Thoracic aorta (tissue), 2 donors: ENCODE measurements around the gene KIF5C. TPM values are rescaled to one million over a fixed set of nuclear protein-coding genes. Genes with fewer than 3 reads are reported as not detected.
"Not testable (repeated sequence)": the region's sequence is repeated elsewhere in the genome, so short reads cannot be mapped to it uniquely, and the experiment has no call there.

Experiments used
- ATAC-seq: fragments of 150-250 bp; one replicate; pipeline ENCODE4 v1.8.0; 2017; ENCODE audit warnings: low read depth; ENCODE audit not compliant: insufficient number of reproducible peaks, low FRiP score
- DNase-seq: peaks from one replicate; pipeline ENCODE4 v3.0.0-alpha.2; 2020; ENCODE audit warnings: low spot score
- H3K27ac ChIP-seq, 2 donors: fragments of 200-600 bp; sonication (generic); 1 replicate in 1 of 2; 2 replicates in 1 of 2; pipeline ENCODE4 v1.5.1; 2016; ENCODE audit warnings: mild to moderate bottlenecking in 2 of 2, moderate library complexity in 2 of 2
- H3K27me3 ChIP-seq: fragments of 200-600 bp; sonication (generic); replicated peaks from 2 replicates; pipeline ENCODE4 v1.6.0; 2016; ENCODE audit warnings: mild to moderate bottlenecking; ENCODE audit not compliant: insufficient read depth
- H3K36me3 ChIP-seq: fragments of 200-600 bp; sonication (generic); one replicate; pipeline ENCODE4 v1.5.1; 2016
- H3K4me1 ChIP-seq, 2 donors: fragments of 200-600 bp; sonication (generic); 1 replicate in 1 of 2; 2 replicates in 1 of 2; pipeline versions ENCODE4 v1.5.1 to v1.6.0; 2016; ENCODE audit warnings: low read depth in 2 of 2, mild to moderate bottlenecking in 1 of 2; ENCODE audit not compliant: control insufficient read depth in 1 of 2
- H3K4me3 ChIP-seq: fragments of 200-600 bp; sonication (generic); 2 replicates; pipeline ENCODE4 v1.5.1; 2016; ENCODE audit warnings: mild to moderate bottlenecking
- H3K9me3 ChIP-seq: fragments of 200-600 bp; sonication (generic); 2 replicates; pipeline ENCODE4 v1.5.1; 2016
- total RNA-seq, 2 donors: library from RNA; depleted of rRNA; stranded (reverse); fragments of >200 nt; gene quantifications; one replicate each; pipeline versions ENCODE4 v1.1.0 to v1.2.3, GENCODE V29; 2016
- TF ChIP-seq, protein P1 (sequence below): fragments of 200-600 bp; sonication (generic); IDR thresholded peaks from one replicate; pipeline ENCODE4 v1.5.1; 2019; ENCODE audit warnings: antibody characterized with exemption

KIF5C gene
- total RNA-seq, 2 donors from 2014 or later: 4.5 to 7.3 TPM

GRCh38 chr2:148974095-148974494 lies 99.1 kb downstream of the KIF5C start:
- Histone ChIP-seq H3K4me3 (no peak overlapping the region), H3K9me3 (no peaks in the 10 kb centered on the region), H3K27ac (no peak overlapping the region), H3K27me3 (no peaks in the 10 kb centered on the region), H3K36me3 (no peaks in the 10 kb centered on the region), H3K4me1 (no peaks in the 10 kb centered on the region)
- no peak for ATAC-seq
- TF ChIP-seq, protein P1, sequence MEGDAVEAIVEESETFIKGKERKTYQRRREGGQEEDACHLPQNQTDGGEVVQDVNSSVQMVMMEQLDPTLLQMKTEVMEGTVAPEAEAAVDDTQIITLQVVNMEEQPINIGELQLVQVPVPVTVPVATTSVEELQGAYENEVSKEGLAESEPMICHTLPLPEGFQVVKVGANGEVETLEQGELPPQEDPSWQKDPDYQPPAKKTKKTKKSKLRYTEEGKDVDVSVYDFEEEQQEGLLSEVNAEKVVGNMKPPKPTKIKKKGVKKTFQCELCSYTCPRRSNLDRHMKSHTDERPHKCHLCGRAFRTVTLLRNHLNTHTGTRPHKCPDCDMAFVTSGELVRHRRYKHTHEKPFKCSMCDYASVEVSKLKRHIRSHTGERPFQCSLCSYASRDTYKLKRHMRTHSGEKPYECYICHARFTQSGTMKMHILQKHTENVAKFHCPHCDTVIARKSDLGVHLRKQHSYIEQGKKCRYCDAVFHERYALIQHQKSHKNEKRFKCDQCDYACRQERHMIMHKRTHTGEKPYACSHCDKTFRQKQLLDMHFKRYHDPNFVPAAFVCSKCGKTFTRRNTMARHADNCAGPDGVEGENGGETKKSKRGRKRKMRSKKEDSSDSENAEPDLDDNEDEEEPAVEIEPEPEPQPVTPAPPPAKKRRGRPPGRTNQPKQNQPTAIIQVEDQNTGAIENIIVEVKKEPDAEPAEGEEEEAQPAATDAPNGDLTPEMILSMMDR: no peak
- no peak for DNase-seq

DNA sequence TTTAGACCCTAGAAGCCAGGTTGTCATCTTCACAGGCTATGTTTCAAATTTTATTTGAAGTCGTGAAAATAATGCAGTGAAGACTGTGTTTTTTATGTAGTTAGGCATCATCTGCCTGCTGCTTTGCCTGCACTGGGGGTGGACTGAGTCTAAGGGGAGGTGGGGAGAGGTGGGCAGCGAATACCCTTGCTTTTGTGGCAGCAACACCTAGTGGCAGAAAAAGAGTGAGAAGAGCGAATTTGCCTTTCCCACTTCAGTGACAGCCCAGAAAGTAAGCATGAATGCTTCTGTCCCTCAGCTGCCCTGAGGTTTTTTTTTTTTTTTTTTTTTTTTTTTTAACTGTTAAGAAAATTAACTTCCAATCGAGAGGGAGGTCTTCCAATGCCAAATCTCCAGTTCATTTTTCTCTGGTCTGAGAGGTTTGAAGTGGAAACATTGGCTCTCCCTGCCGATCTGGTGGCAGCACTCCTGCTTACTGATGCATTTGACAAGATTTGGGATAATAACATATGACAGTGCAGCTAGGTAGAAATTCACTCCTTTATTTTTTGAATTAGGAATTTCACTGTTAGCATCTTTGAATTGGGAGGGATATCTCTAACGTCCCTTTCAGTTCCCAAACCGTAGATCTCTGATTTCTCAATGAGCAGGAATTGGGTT lies 103.1 kb downstream of the KIF5C start:
- no peak overlapping the region for H3K27ac ChIP-seq
- H3K9me3 ChIP-seq: no peaks in the 10 kb centered on the region
- TF ChIP-seq, protein P1: no peak
- DNase-seq (no peak), ATAC-seq (no peak)
- H3K27me3 ChIP-seq: no peaks in the 10 kb centered on the region
- no peaks in the 10 kb centered on the region for H3K4me1 ChIP-seq
- no peak overlapping the region for H3K4me3 ChIP-seq
- no peaks in the 10 kb centered on the region for H3K36me3 ChIP-seq

DNA sequence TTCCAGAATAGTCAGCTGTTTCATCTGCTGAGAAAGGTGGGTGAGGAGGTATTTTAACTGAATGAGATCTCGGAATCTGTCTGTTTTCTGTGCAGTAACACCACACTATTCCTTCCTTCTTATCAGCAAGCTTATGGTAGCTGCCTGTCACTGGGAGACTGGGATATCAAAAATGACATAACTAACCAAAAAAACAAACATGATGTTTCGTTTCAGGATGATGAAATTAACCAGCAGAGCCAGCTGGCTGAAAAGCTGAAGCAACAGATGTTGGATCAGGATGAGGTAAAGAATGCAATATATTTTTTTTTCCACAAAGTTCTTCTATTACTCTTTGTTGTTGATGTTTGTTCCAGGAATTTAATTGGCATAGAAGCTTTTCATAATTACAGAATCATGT lies 103.7 kb downstream of the KIF5C start:
- no peak for DNase-seq

GRCh38 chr2:148979164-148979918 lies 104.3 kb downstream of the KIF5C start:
- H3K4me1 ChIP-seq: no peaks in the 10 kb centered on the region
- no peaks in the 10 kb centered on the region for H3K9me3 ChIP-seq
- TF ChIP-seq, protein P1: no peak
- DNase-seq (no peak), ATAC-seq (no peak)
- H3K4me3 ChIP-seq: no peak overlapping the region
- no peaks in the 10 kb centered on the region for H3K36me3 ChIP-seq
- H3K27ac ChIP-seq: no peak overlapping the region
- no peaks in the 10 kb centered on the region for H3K27me3 ChIP-seq

More for the DNA sequence above, 103.7 kb downstream of the KIF5C start:
- no peaks in the 10 kb centered on the region for H3K36me3 ChIP-seq
- no peak overlapping the region for H3K27ac ChIP-seq
- no peaks in the 10 kb centered on the region for H3K4me1 ChIP-seq
- H3K27me3 ChIP-seq: no peaks in the 10 kb centered on the region
- TF ChIP-seq, protein P1: no peak
- no peak for ATAC-seq
- H3K4me3 ChIP-seq: no peak overlapping the region
- H3K9me3 ChIP-seq: no peaks in the 10 kb centered on the region

DNA sequence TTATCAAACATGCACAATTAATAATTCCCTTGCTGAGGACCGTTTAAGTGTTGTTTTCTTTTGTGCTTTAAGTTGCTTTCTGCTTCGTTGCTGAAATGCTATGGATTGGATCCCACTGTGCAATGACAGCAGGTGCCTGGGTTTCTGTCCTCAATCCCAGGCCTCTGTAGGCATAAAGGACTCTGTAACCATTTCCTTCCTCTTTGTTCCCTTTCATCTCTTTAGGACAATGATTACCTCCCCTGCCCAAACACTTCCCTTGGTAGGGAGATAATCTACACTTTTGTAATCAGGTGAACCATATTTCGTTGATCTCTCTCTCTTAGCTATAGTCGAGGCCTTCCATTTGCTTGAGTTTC lies 104.9 kb downstream of the KIF5C start:
- no peak for DNase-seq
- ATAC-seq: no peak
- H3K4me3 ChIP-seq: no peak overlapping the region
- H3K9me3 ChIP-seq: no peaks in the 10 kb centered on the region
- TF ChIP-seq, protein P1: no peak
- no peaks in the 10 kb centered on the region for H3K36me3 ChIP-seq
- H3K27ac ChIP-seq: no peak overlapping the region
- H3K27me3 ChIP-seq: no peaks in the 10 kb centered on the region
- H3K4me1 ChIP-seq: no peaks in the 10 kb centered on the region

DNA sequence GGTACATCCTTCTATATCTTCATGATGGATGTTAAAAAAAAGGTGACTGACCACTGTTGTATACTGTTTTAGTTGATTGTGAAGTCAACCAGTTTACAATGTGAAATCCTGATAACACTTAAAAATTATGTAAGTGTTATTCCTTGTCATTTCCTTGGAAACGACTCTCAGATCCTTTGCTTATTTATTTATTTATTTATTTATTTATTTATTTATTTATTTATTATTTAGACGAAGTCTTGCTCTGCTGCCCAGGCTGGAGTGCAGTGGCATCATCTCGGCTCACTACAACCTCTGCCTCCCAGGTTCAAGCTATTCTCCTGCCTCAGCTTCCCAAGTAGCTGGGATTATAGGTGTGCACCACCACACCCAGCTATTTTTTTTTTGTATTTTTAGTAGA lies 105.5 kb downstream of the KIF5C start:
- not testable (repeated sequence) for H3K27ac ChIP-seq, H3K9me3 ChIP-seq, H3K4me3 ChIP-seq, H3K27me3 ChIP-seq, ATAC-seq, DNase-seq, H3K4me1 ChIP-seq, H3K36me3 ChIP-seq
